ENCODE measurements around the gene ELP4.

ELP4 gene

DNA sequence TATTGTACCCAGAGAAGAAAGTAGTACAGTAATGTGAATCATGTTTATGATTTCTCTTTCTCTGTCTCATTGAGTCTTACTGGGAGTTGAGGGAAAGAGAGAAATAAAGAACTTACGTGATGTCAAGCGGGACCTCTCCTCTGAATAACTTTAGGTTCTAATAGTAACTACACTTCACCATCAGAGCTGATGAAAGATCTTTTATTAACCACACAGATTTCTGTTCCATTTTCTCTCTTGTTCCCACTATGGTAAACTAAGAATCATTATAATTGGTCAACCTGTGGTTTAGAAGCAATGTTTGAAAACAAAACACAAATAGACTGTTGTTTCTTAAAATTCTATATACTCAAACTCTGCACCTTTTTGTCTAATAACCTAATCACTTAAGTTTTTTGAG is 142.3 kb downstream of the ELP4 start:
- no peak for DNase-seq (ENCODE audit: low read depth)
- H3K4me3 ChIP-seq (ENCODE audit: low read depth, low read length), result no peak overlapping the region
- TF ChIP-seq CTCF (conservative IDR thresholded peaks at IDR 0.05; ENCODE audit: low read depth, low read length), result no peak

- no peak overlapping the region for H3K4me3 ChIP-seq (ENCODE audit: low read depth, low read length)
- TF ChIP-seq CTCF (conservative IDR thresholded peaks at IDR 0.05; ENCODE audit: low read depth, low read length), result no peak
- DNase-seq (ENCODE audit: low read depth), result no peak
Observed at GRCh38 chr11:31652528-31652927, 143.0 kb downstream of the ELP4 start.

GRCh38 chr11:31655483-31655882 is 145.9 kb downstream of the ELP4 start:
- TF ChIP-seq CTCF (conservative IDR thresholded peaks at IDR 0.05; ENCODE audit: low read depth, low read length), result no peak
- DNase-seq (ENCODE audit: low read depth), result peak; percentile 83
- H3K4me3 ChIP-seq (ENCODE audit: low read depth, low read length), result no peak overlapping the region

GRCh38 chr11:31656051-31656450 is 146.5 kb downstream of the ELP4 start:
- DNase-seq (ENCODE audit: low read depth), result peak; percentile 33
- TF ChIP-seq CTCF (conservative IDR thresholded peaks at IDR 0.05; ENCODE audit: low read depth, low read length), result no peak
- no peak overlapping the region for H3K4me3 ChIP-seq (ENCODE audit: low read depth, low read length)

DNA sequence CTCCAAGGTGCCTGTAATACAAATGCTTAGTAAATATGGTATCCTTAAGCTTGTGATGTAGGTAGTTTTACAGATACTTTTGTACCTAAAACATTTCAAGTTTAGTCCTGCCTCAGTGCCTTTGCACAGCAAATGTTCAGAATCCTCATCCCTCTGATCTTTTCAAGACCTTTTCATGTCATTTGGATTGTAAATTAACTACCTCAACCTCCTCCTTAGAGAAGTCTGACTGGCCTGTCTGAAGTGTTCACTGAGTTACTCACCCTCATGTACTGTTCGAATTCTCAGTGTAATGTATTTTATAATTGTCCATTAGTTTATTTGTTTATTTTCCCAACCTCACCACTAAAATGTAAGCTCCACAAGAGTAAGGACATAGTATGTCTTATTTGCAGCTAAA is 147.5 kb downstream of the ELP4 start:
- no peak for DNase-seq (ENCODE audit: low read depth)
- H3K4me3 ChIP-seq (ENCODE audit: low read depth, low read length), result no peak overlapping the region
- no peak for TF ChIP-seq CTCF (conservative IDR thresholded peaks at IDR 0.05; ENCODE audit: low read depth, low read length)

GRCh38 chr11:31664129-31664528 is 154.6 kb downstream of the ELP4 start:
- no peak for DNase-seq (ENCODE audit: low read depth)
- no peak for TF ChIP-seq CTCF (conservative IDR thresholded peaks at IDR 0.05; ENCODE audit: low read depth, low read length)

DNA sequence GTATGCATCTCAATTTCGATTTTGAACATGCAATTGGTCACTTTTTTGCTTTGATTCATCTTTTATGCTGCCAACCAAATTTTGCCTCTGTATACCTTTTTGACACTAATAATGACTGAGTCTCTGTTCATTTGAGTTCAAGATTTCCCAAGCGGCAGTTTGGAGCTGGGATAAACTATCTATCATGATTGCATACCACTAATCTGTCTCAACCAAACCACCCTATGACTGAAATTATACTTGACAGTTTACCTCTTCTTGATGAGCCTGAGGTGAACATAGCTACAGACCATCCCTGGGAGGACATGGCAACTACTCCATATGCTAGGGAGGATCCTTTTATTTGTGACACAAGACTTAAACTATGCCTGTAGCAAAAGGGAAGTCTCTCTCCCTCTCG is 155.4 kb downstream of the ELP4 start:
- no peak overlapping the region for H3K4me3 ChIP-seq (ENCODE audit: low read depth, low read length)
- no peak for TF ChIP-seq CTCF (conservative IDR thresholded peaks at IDR 0.05; ENCODE audit: low read depth, low read length)
- no peak for DNase-seq (ENCODE audit: low read depth)

More at GRCh38 chr11:31664129-31664528, 154.6 kb downstream of the ELP4 start:
- H3K4me3 ChIP-seq (ENCODE audit: low read depth, low read length), result no peak overlapping the region
